Ovary (tissue), 9 donors: ENCODE data around the gene HLX. TPM values are rescaled to one million over a fixed set of nuclear protein-coding genes. Genes with fewer than 3 reads are reported as not detected.

ENCODE experiments used
- DNase-seq, 5 donors: peaks; one replicate each; pipeline ENCODE4 v3.0.0-alpha.2; 2019 to 2020
- H3K27ac ChIP-seq, 2 donors: fragments of 200-600 bp; one replicate each; pipeline versions ENCODE4 v1.5.1 to v1.8.0; 2019 to 2022
- H3K27me3 ChIP-seq: fragments of 200-600 bp; one replicate; pipeline ENCODE4 v1.8.0; 2022
- H3K36me3 ChIP-seq: fragments of 200-600 bp; sonication (generic); one replicate; pipeline ENCODE4 v1.5.1; 2019
- H3K4me1 ChIP-seq: one replicate; pipeline ENCODE4 v1.8.1; 2013; ENCODE audit warnings: mild to moderate bottlenecking, moderate library complexity; ENCODE audit not compliant: insufficient read depth
- H3K4me3 ChIP-seq: fragments of 200-600 bp; sonication (generic); one replicate; pipeline ENCODE4 v1.5.1; 2017
- H3K9me3 ChIP-seq, 2 donors: fragments of 200-600 bp in 1 of 2; sonication (generic) in 1 of 2; one replicate each; pipeline versions ENCODE4 v1.5.1 to v1.8.1; 2013 to 2019; ENCODE audit warnings: mild to moderate bottlenecking in 1 of 2, moderate library complexity in 1 of 2
- EP300 ChIP-seq: sonication (generic); formaldehyde crosslinking; IDR thresholded peaks from one replicate; pipeline ENCODE4 v1.6.1; 2017; ENCODE audit warnings: antibody characterized with exemption
- POLR2A ChIP-seq: fragments of 450-650 bp; IDR thresholded peaks from one replicate; pipeline ENCODE4 v1.6.1; 2017; ENCODE audit warnings: antibody characterized with exemption, mild to moderate bottlenecking, moderate library complexity
- WGBS, 3 donors: extraction: QIAGEN DNeasy Blood & Tissue Kit in 1 of 3; methylation state at CpG; one replicate each; pipeline versions ENCODE4 v1.1.5 to v1.1.7; 2013 to 2017; 5-methylcytosine and 5-hydroxymethylcytosine counted together
- intact Hi-C, 4 donors: fragments of 100-400 bp; cut with DNase I; formaldehyde crosslinking; loops; one replicate each; pipeline versions ENCODE4 v1.11.0 to v1.15.1; 2022 to 2023
- polyA plus RNA-seq, 2 donors: library from polyadenylated mRNA; stranded (reverse); fragments of 200-250 nt in 1 of 2; fragments of 350-450 nt in 1 of 2; fragmentation: Illumina TruSeq in 1 of 2; extraction: RNeasy Lipid Tissue Mini Kit (QIAGEN cat#74804) in 1 of 2; gene quantifications; one replicate each; pipeline ENCODE4 v1.2.3, GENCODE V29; 2013 to 2014
- total RNA-seq, 7 donors: library from RNA; depleted of rRNA in 2 of 7; stranded (reverse); fragments of >200 nt in 2 of 7; fragmentation: NEBNext Ultra II Directional in 3 of 7; extraction: Animal tissue kit (Norgen Biotek cat#: 25700) in 3 of 7; gene quantifications; one replicate each; pipeline versions ENCODE4 v1.1.0 to v1.2.4, GENCODE V29; 2016 to 2023
- TF ChIP-seq, protein P1 (sequence below), 3 donors: fragments of 450-650 bp in 2 of 3; fragments of 200-600 bp in 1 of 3; IDR thresholded peaks; one replicate each; pipeline versions ENCODE4 v1.5.1 to v1.8.0; 2016 to 2022; ENCODE audit warnings: antibody characterized with exemption in 3 of 3, mild to moderate bottlenecking in 1 of 3
- donor health status: DM: no; HTN: no; CAD: no; lungs with moderate emphysema.
- donor health status: DM: no; HTN: no; CAD: no.
- donor health status: Bipolar disorder and iron deficiency.
- donor health status: DM: yes; HTN: yes; CAD: no.
- donor health status: DM: no; HTN: no; CAD: no.
- donor health status: DM: yes; HTN: yes; CAD: no.

HLX gene
- total and polyA plus RNA-seq, 9 donors = 2.1 to 9.4 (median 3.5) TPM

DNA sequence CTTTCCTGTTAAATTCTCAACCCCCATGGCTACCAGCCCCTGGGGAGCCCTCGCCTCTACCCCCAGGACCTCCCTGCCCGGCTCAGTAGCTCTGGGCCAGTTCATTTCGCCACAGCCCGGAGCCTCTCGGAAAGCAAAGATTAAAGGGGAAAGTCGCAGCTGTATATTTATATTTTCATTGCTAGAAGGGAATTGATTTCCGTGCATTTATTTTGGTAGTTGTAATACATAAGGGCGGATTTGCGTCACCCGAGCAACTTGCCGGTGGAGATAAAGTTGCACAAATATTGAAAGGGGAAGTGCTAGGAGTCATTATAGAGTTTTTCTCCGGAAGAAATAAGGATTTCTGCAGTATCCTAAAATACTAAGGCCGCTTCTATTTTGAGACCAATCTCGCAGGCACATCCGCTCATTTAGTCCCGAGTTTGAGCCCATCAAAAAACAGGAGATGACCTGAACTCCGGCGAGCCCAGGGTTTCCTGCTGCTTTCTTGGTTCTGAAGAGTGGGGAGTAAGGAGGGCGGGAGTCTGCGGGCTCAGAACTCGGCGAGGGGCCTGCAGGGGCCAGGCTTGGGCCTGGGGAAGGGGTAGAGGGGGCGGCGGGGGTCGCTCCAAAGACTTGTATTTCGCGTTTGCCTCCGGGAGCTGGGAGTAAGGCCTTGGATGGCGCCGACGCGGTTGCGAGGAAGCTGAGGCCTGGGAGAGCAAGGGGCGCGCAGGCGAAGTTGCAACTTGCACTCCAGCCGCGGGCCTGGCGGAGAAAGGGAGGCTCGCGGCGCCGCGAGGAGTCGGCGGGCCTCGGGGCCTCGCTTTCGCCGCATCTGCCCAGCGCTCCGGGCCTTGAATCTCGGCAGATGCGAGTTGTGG, 2.5 kb upstream of the HLX start:
- H3K4me1 ChIP-seq = peaks cover 6% of the 10 kb centered on the region
- WGBS, 3 donors = 45 to 65% (median 56%) methylated on average over 53 to 54 of the region's 54 CpGs
- TF ChIP-seq POLR2A = no peak
- TF ChIP-seq, protein P1, sequence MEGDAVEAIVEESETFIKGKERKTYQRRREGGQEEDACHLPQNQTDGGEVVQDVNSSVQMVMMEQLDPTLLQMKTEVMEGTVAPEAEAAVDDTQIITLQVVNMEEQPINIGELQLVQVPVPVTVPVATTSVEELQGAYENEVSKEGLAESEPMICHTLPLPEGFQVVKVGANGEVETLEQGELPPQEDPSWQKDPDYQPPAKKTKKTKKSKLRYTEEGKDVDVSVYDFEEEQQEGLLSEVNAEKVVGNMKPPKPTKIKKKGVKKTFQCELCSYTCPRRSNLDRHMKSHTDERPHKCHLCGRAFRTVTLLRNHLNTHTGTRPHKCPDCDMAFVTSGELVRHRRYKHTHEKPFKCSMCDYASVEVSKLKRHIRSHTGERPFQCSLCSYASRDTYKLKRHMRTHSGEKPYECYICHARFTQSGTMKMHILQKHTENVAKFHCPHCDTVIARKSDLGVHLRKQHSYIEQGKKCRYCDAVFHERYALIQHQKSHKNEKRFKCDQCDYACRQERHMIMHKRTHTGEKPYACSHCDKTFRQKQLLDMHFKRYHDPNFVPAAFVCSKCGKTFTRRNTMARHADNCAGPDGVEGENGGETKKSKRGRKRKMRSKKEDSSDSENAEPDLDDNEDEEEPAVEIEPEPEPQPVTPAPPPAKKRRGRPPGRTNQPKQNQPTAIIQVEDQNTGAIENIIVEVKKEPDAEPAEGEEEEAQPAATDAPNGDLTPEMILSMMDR (IDR thresholded peaks at IDR 0.05) = no peak
- no peak for TF ChIP-seq EP300
- intact Hi-C loops = loop anchor here in 3 of 4 donors (10.0 kb wide), 1 partner anchor 558 kb away; no protein-coding TSS in a partner anchor
- H3K9me3 ChIP-seq = no peaks in the 10 kb centered on the region
- H3K36me3 ChIP-seq = no peaks in the 10 kb centered on the region
- no peak overlapping the region for H3K4me3 ChIP-seq
- H3K27me3 ChIP-seq = no peaks in the 10 kb centered on the region
- DNase-seq = no peak
- H3K27ac ChIP-seq = no peak overlapping the region

DNA sequence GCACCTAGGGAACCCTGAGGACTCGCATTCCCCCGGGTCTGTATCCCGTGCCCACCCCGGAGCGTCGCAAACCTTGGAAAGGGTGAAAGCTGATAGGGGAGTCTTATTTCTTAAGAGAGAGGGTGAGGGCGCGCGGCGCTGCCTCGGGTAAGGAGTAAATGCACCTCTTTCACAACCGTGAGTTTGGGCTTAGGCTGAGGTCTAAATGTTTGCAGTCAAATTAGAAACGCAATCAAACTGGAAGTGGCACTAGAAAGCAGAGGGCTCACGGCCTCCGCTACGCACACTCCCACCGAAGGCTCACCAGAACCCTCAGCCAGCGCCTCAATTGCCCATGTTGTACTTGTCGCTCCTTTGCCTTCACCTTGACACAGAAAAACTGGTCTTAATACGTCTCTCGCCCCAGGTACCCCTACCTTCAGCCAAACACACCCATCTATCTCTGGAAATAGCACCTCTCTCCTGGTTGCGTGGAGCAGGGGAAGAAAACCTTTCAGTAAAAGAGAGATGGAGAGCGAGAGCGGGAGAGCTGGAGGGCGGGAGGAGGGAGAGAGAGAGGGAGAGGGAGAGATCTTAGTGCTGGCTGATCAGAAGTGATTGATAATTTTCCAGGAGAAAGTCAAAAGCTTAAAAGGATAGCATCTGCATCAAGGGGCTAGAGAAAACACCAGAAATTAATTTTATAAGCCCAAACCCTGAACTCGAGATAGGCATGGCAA, 1.7 kb upstream of the HLX start:
- DNase-seq = no peak
- H3K9me3 ChIP-seq = no peaks in the 10 kb centered on the region
- H3K27ac ChIP-seq = no peak overlapping the region
- no peaks in the 10 kb centered on the region for H3K27me3 ChIP-seq
- H3K4me1 ChIP-seq = peaks cover 6% of the 10 kb centered on the region
- H3K36me3 ChIP-seq = no peaks in the 10 kb centered on the region
- WGBS, 3 donors = 43 to 67% (median 47%) methylated on average over 26 of the region's 26 CpGs
- TF ChIP-seq, protein P1 (IDR thresholded peaks at IDR 0.05) = no peak
- TF ChIP-seq EP300 = no peak
- no peak for TF ChIP-seq POLR2A
- intact Hi-C loops = loop anchor here in 3 of 4 donors (2.0 to 10.0 kb wide), 2 partner anchors 35 to 557 kb away; no protein-coding TSS in a partner anchor
- H3K4me3 ChIP-seq = no peak overlapping the region

DNA sequence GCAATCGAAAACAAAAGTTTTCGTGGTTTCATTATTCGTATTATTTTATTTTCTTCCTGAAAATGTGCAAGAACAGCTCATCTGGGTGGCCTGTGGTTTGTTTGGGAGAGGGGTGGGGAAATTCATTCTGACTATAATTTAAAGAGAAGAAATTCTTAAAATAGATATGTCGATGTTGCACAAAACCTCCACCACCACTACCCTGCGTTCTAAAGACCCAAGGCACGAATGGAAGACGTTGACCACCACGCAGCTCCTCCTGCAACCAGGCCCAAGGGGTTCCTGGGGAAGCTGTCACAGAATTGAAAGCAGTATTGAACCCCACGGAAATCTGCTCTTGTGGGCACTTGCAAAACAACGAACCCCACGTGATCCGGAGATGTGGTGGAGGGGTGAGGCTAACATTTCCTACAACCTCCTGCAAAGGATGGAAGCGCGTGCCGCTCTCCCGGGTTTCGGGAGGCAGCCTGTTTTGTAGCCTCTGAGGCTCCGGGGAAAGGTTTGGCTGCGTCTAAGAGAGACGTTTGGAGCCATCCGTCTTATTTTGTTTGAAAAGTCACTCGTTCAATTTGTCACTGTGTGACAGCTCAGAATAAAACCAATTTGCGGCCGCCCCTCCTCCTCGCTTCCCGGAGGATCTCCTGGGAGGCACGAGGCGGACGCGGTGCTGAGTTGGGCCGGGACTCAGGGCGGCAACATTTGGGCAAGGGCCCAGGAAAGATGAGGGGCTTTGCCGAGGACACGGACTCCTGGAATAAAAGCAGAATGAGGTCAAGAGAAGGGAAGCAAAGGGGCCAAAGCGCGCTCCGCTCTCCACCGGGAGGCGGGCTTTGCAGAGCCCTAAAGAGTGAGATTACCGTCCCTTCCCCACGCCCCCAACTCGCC, 810 bp upstream of the HLX start:
- TF ChIP-seq POLR2A (no peak), EP300 (no peak)
- TF ChIP-seq, protein P1 (IDR thresholded peaks at IDR 0.05) = no peak
- H3K9me3 ChIP-seq = no peaks in the 10 kb centered on the region
- H3K36me3 ChIP-seq = no peaks in the 10 kb centered on the region
- 16 to 22% (median 18%) methylated on average over 42 of the region's 42 CpGs for WGBS, 3 donors
- DNase-seq = no peak
- peaks cover 6% of the 10 kb centered on the region for H3K4me1 ChIP-seq
- peak overlapping the region in 1 of 2 donors; percentile 27 for H3K27ac ChIP-seq
- intact Hi-C loops = loop anchor here in 3 of 4 donors (2.0 to 10.0 kb wide), 2 partner anchors 36 to 556 kb away; no protein-coding TSS in a partner anchor
- H3K27me3 ChIP-seq = no peaks in the 10 kb centered on the region
- peak overlapping the region; percentile 58 for H3K4me3 ChIP-seq
